ENCODE data around the gene OR51E1.

OR51E1 gene, protein sequence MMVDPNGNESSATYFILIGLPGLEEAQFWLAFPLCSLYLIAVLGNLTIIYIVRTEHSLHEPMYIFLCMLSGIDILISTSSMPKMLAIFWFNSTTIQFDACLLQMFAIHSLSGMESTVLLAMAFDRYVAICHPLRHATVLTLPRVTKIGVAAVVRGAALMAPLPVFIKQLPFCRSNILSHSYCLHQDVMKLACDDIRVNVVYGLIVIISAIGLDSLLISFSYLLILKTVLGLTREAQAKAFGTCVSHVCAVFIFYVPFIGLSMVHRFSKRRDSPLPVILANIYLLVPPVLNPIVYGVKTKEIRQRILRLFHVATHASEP

DNA sequence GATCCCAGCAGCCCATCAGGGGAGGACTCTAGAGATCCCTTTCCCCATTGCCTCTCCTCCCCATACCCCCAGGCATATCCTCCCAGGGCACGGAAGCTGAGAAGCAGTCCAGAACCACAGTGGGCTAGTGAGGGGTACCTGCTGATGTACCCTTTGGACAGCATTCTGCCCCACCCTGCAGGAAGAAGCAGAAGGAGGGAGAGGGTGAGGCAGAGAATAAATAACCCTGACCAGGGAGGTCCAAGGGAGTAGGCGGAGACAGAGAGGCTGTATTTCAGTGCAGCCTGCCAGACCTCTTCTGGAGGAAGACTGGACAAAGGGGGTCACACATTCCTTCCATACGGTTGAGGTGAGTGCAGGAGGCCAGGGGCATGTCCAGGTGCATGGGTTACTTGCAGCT lies at the start of gene OR51E1:
OR51E1 (plus strand) TSS at position 301 of the 400 bp plus-strand sequence. CDS start 8,545 bp downstream, outside the sequence.
- no peak for DNase-seq

DNA sequence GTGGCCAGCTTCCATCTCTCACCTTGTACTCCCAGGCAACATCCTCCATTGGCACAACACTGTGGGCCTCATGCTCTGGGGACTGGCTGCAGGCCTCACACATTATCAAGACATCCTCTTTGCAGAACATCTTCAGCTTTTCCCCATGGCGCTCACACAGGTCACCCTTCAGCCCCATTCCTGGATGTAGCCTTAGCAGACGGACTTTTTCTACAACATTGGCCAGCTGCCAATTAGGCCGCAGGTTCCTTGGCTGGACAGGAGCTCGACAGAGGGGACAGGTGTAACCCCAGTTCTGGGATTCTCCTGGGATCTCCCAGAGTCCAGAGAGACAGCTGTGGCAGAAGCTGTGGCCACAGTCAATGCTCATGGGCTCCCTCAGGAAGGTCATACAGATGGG lies 38.7 kb upstream of the OR51E1 start:
- no peak for DNase-seq

DNA sequence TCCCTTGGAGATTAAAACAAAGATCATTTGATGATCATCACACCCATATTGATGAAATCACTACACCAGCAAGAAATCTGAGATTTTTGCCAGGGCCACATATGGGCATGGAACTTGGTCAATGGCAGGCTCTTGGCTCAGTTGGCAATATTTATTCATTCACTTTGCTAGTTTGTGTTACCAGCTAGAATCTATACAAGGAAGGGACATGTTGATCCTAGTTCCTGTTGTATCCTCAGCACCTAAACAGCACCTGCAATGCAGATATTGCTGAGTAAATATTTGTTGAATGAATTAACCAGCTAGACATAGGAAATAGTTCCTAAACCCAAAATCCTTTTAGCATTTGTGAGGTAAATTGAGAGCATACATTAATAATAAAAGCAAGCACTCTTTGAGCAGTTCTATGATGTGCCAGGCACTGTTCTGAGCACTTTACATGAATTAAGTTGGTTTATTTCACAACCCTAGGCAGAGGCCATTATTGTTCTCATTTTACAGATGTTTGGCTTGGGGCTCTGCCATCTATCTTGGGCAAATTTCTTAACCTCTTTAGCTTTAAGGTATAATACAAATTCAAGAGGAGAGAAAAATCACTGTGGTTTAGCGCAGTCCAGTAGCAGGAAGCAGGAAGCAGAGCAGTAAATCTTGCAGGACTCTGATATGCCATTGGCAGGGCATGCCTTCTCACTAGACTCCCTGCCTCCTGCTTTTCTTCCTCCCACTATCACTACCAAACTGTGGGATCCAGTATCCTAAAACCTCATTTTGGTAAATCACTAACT lies 37.4 kb upstream of the OR51E1 start:
- DNase-seq = no peak

GRCh38 chr11:4607096-4607495 lies 36.7 kb upstream of the OR51E1 start:
- no peak for DNase-seq

GRCh38 chr11:4607781-4608666 lies 35.8 kb upstream of the OR51E1 start, which contains the start of gene TRIM68:
Gene TRIM68 (minus strand): TSS chr11:4608231. CDS start chr11:4605504, 2,727 bp downstream.
- DNase-seq = peak; percentile 98

DNA sequence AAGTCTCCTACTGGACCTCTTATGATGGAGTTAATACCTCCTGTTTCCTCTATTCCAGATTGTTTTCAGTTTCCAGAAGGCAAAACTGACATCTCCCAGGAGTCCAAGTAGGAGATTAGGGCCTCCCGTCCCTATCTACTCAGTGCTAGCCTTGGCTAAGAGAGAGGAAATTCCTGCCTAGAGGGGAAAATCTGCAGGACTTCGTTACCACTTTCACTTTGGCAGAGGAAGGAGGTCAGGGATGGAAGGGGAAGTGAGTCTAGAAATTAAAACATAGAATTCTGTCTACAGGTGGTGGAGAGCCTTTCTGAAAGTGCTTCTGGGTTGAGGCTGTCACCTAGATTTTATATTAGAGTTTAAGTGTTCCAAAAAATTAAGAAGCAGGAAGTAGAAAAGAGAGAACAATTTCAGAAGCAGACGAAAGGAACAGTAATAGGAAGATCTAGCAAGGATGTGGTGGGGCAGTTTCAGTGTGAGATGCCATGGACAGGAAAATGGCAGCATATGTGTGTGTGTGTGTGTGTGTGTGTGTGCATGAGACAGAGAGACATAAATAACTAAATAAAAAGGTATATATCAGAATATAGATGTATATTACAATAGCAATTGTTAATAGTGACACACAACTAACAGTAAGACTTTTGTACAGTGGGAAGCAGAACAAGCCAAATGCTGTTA lies 33.4 kb upstream of the OR51E1 start:
- no peak for DNase-seq

DNA sequence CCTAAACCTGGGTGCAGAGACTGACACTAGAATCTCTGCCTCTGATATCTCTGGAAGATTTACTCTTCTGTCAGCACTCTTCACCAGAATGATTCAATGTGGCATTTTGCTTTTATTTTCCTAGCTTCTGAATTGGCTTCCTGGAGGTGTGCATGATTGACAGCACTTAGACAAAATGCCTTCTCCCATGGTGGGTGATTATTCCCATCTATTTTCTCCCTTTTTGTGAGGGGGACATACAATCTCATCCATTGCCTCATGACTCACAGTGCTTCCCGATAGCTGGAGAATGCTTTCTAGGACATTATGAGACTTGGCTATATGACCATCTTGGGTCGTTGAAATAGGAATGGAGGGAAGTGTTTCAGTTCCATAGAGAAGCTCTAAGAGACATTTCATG lies 31.8 kb upstream of the OR51E1 start:
- DNase-seq = no peak

GRCh38 chr11:4615856-4616444 lies 27.8 kb upstream of the OR51E1 start:
- no peak for DNase-seq

- DNase-seq = no peak
Observed at GRCh38 chr11:4619514-4619913, 24.3 kb upstream of the OR51E1 start.

DNA sequence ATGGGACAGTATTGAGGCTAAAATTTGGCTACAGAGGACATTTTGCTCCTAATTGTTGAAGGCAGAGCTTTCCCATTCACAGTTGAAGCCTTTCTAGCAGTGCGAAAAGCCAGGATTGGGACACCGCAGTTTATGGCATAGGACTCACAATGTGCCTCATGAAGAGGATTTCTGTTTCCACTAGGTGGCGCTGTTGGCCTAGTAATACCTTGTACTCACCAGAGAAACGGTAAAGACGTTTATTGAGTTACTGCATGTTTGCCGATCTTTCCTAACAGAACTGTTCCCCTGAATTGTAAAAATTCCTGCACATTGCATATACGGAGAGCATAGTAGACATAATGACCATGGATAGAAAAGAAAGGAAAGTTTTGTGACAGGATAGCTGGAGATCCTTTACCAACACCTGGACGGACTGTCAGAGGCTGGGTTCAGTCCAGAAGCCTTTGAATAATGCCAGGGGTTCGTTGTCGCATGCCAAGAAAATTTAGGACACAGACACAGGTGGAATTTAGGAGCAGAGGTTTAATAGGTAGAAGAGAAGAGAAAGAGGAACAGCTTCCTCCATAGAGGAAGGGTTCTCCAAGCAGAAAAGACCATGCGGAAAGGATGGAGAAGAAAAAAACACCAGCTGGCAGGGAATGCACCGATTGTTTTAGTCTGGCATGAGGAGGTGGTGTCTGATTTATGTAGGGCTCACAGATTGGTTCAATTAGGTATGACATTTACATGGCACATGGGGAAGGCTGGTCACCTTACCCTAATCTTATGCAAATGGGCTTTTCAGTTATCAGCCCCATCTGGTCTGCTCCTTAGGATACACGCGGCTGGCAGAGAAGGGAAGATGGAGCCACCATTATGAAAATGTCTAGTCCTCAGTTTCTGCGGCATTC lies 17.3 kb upstream of the OR51E1 start:
- DNase-seq = peak; percentile 68

- no peak for DNase-seq
Observed at GRCh38 chr11:4636136-4636535, 7.6 kb upstream of the OR51E1 start.

DNA sequence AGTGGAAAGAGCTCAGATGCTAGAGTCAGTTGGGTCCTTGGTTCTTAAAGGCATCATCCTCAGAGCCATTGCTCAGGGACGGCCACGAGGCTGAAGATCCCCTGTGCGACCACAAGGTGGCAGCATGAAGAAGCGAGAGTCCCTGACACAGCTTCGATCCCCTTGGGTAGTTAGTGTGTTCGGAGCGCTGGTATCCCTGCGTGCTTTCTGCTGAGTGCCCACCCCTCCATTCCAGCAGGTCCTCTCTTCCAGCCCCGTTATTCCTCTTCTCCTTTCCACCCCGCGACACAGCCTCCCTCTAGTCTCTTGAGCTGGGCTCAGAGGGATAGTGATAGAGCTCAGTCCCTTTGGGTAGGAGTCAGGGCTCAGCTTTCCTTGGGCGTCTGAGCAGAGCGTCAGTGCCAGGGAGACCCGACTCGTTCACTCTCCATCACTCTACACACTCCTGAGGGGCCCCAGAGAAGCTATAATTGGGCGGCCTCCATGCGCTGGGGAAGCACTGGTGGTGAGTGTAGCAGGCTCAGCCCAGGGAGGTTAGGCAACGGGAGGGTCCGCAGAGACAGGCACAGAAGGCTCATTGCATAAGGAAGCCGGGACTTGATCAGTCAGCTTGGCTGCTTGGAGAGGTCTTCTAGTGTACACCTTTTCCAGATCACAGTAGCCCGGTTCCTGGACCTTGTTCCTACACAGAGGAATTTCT lies 6.7 kb upstream of the OR51E1 start, which contains the start of gene OR51D1:
OR51D1 (plus strand) TSS at position 516 of the 700 bp plus-strand sequence. CDS start 2,314 bp downstream, outside the sequence.
- peak; percentile 88 for DNase-seq

DNA sequence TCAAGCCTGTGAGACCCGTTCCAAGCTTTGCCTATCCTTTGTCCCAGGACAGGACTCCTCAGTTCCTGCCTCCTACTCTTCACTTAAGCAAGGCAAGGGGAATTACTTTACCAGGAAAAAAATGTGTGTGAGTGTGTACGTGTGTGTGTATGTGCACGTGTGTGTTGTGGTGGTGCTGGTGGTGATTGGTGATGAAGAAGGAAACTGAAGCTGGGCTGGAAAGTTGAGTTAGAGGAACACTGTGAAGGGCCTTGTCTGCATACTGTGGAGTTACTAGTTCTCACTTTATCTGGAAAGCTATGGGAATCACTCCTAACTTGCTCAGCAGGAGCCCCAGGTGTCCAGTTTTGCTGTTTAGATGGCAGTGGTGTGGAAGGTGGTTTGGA lies 6.1 kb upstream of the OR51E1 start:
- no peak for DNase-seq

DNA sequence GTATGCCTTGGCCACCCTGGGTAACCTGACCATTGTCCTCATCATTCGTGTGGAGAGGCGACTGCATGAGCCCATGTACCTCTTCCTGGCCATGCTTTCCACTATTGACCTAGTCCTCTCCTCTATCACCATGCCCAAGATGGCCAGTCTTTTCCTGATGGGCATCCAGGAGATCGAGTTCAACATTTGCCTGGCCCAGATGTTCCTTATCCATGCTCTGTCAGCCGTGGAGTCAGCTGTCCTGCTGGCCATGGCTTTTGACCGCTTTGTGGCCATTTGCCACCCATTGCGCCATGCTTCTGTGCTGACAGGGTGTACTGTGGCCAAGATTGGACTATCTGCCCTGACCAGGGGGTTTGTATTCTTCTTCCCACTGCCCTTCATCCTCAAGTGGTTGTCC lies 3.9 kb upstream of the OR51E1 start:
- DNase-seq = no peak

DNA sequence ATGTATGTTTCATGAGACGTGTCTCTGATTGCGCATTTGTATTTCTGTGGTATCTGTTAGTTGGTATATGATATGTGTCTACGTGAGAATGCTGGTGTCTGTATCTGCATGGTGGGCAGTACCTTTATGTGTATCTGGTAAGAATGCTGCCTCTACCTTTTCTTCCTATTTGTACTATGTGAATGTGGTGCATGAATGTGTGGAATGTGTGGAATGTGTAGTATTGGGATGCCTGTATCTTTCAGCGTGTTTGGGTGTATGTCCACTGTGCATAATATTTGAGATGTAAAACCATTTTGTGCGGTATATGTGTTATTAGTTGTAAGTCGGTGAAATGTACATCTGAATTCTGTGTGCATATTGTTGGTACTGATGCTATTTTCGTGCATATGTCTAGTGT lies 2.3 kb upstream of the OR51E1 start:
- no peak for DNase-seq

DNA sequence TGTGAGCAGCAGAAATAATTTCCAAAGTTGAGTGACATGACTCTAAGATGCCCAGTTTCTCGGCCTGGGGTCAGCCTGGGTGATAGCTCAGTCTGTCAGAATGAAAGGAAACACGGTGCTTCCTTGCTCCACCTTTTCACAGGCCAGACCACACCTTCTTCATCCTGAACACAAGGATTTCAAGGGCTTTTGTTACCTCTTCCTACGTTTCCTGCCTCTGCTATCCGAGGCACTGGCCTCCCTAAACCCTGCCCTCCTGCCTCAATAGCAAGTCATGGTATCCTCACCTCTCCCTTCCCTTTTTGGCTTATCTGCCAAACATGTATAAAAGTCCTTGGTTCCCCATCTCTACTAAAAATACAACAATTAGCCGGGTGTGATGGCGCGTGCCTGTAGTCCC lies 1.7 kb upstream of the OR51E1 start:
- DNase-seq = no peak

DNA sequence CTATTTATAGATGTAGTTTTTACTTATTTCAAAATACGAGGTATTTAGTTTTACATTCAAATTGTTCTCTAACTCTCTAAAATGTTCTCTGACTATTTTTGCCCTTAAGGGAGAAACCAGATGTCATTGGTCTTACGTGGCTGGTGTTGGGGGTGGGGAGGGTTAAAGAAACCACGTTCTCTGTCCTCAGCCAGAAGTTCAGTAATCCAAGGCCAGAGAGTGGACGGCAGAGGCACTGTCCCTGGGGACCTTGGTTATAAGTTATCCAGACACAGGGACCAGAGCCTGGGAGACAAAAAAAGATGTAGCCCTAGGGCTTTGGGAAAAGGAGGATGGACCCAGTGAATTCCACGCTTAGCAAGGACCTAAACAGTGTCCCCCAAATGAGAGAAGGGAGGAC lies 706 bp upstream of the OR51E1 start:
- DNase-seq = no peak

- DNase-seq = no peak
Observed at GRCh38 chr11:4644233-4644632, 451 bp downstream of the OR51E1 start.

GRCh38 chr11:4645974-4646373 lies 2.2 kb downstream of the OR51E1 start:
- no peak for DNase-seq

- DNase-seq = no peak
Observed at GRCh38 chr11:4647766-4648165, 4.0 kb downstream of the OR51E1 start.
